ENCODE results near the gene MYBPH.

DNA sequence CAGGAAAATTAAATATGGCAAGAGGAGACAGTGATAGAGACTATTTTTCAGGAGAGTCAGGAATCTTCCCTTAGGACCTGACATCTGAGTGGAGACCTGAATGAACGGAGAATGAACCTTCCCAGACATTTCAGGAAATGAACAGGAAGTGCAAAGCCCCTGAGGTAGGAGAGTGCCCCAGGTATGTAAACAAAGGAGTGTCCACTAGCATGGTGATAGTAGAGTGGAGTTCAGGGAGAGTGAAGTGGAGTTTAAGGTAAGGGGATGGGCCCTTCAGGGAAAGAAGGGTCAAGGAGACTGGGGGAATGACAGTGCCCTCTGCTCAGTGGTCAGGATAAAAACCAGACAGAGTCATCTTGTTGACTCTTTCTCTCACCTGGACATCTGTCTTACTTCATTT, 19.3 kb downstream of the MYBPH start:
- TF ChIP-seq POLR2A (IDR thresholded peaks at IDR 0.05): no peak
- TF ChIP-seq, protein P1, sequence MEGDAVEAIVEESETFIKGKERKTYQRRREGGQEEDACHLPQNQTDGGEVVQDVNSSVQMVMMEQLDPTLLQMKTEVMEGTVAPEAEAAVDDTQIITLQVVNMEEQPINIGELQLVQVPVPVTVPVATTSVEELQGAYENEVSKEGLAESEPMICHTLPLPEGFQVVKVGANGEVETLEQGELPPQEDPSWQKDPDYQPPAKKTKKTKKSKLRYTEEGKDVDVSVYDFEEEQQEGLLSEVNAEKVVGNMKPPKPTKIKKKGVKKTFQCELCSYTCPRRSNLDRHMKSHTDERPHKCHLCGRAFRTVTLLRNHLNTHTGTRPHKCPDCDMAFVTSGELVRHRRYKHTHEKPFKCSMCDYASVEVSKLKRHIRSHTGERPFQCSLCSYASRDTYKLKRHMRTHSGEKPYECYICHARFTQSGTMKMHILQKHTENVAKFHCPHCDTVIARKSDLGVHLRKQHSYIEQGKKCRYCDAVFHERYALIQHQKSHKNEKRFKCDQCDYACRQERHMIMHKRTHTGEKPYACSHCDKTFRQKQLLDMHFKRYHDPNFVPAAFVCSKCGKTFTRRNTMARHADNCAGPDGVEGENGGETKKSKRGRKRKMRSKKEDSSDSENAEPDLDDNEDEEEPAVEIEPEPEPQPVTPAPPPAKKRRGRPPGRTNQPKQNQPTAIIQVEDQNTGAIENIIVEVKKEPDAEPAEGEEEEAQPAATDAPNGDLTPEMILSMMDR (IDR thresholded peaks at IDR 0.05): no peak

Measured in right lobe of liver (tissue), 4 donors.